Esophagus squamous epithelium (tissue), 5 donors: ENCODE measurements around the gene COL8A1. TPM values are rescaled to one million over a fixed set of nuclear protein-coding genes. Genes with fewer than 3 reads are reported as not detected.

Experiments
- DNase-seq: peaks from one replicate; lab custom pipeline; 2025; lab: John Stamatoyannopoulos, UW
- H3K27ac ChIP-seq, 4 donors: fragments of 200-600 bp; sonication (generic); one replicate each; pipeline ENCODE4 v1.5.1; 2016 to 2019; ENCODE audit warnings: mild to moderate bottlenecking in 1 of 4
- H3K27me3 ChIP-seq, 4 donors: fragments of 200-600 bp; sonication (generic); 1 replicate in 3 of 4; 2 replicates in 1 of 4; pipeline versions ENCODE4 v1.5.1 to v1.6.0; 2017 to 2021; ENCODE audit warnings: antibody characterized with exemption in 1 of 4
- H3K36me3 ChIP-seq, 3 donors: fragments of 200-600 bp; sonication (generic); one replicate each; pipeline ENCODE4 v1.5.1; 2016 to 2019
- H3K4me1 ChIP-seq, 3 donors: fragments of 200-600 bp; sonication (generic); one replicate each; pipeline ENCODE4 v1.5.1; 2017 to 2019
- H3K4me3 ChIP-seq, 4 donors: fragments of 200-600 bp; sonication (generic); 1 replicate in 3 of 4; 2 replicates in 1 of 4; pipeline ENCODE4 v1.5.1; 2016 to 2019; ENCODE audit warnings: mild to moderate bottlenecking in 2 of 4, moderate library complexity in 1 of 4
- H3K9me3 ChIP-seq, 3 donors: fragments of 200-600 bp; sonication (generic); one replicate each; pipeline ENCODE4 v1.5.1; 2016 to 2019
- CTCF ChIP-seq, 6 experiments: fragments of 450-650 bp in 4 of 6; fragments of 200-600 bp in 2 of 6; sonication (generic) in 2 of 6; IDR thresholded peaks; one replicate each; pipeline ENCODE4 v1.5.1; 2016 to 2019; ENCODE audit warnings: antibody characterized with exemption in 6 of 6, mild to moderate bottlenecking in 4 of 6, moderate library complexity in 4 of 6
- POLR2A ChIP-seq, 4 donors: fragments of 450-650 bp; IDR thresholded peaks; one replicate each; pipeline ENCODE4 v1.6.1; 2017; ENCODE audit warnings: antibody characterized with exemption in 4 of 4, mild to moderate bottlenecking in 4 of 4, moderate library complexity in 3 of 4
- WGBS, 2 donors: methylation state at CpG; one replicate each; pipeline ENCODE4 v1.1.5; 2018; 5-methylcytosine and 5-hydroxymethylcytosine counted together
- intact Hi-C: fragments of 100-400 bp; cut with DNase I; formaldehyde crosslinking; loops from one replicate; pipeline ENCODE4 v1.15.0; 2022
- total RNA-seq, 4 donors: library from RNA; depleted of rRNA; stranded (reverse); fragments of >200 nt; gene quantifications; one replicate each; pipeline ENCODE4 v1.1.0, GENCODE V29; 2016
- donor health status: DM: yes; HTN: yes; CAD: no.

The COL8A1 gene
- total RNA-seq, 4 donors from 2014 or later, result 2.3 to 15.6 (median 5.0) TPM

- DNase-seq, result no peak
- Histone ChIP-seq H3K27ac (no peak overlapping the region), H3K9me3 (no peaks in the 10 kb centered on the region), H3K4me1 (no peaks in the 10 kb centered on the region), H3K36me3 (no peaks in the 10 kb centered on the region), H3K4me3 (no peak overlapping the region), H3K27me3 (no peaks in the 10 kb centered on the region)
- TF ChIP-seq CTCF (IDR thresholded peaks at IDR 0.05), result no peak
- TF ChIP-seq POLR2A (IDR thresholded peaks at IDR 0.05), result no peak
- WGBS, 2 donors, result 53 to 82% methylated on average over 4 of the region's 4 CpGs
- intact Hi-C loops, result no loop called here
Measured at GRCh38 chr3:99659951-99660350, 21.6 kb downstream of the COL8A1 start.

- no peaks in the 10 kb centered on the region for H3K36me3 ChIP-seq
- TF ChIP-seq POLR2A (IDR thresholded peaks at IDR 0.05) (no peak), CTCF (IDR thresholded peaks at IDR 0.05) (no peak)
- no peaks in the 10 kb centered on the region for H3K9me3 ChIP-seq
- H3K27ac ChIP-seq, result no peak overlapping the region
- WGBS, 2 donors, result 68 to 73% methylated on average over 10 of the region's 10 CpGs
- H3K4me1 ChIP-seq, result peaks cover 0 to 8% (median 0%) of the 10 kb centered on the region in 3 donors
- H3K4me3 ChIP-seq, result no peak overlapping the region
- no peaks in the 10 kb centered on the region for H3K27me3 ChIP-seq
- intact Hi-C loops, result no loop called here
- no peak for DNase-seq
Measured at GRCh38 chr3:99662838-99663570, 24.6 kb downstream of the COL8A1 start.

- intact Hi-C loops, result no loop called here
- WGBS, 2 donors, result 57 to 58% methylated on average over 1 of the region's 1 CpG
- Histone ChIP-seq H3K4me1 (peaks cover 0 to 8% (median 0%) of the 10 kb centered on the region in 3 donors), H3K9me3 (no peaks in the 10 kb centered on the region), H3K36me3 (no peaks in the 10 kb centered on the region), H3K27ac (no peak overlapping the region), H3K4me3 (no peak overlapping the region), H3K27me3 (no peaks in the 10 kb centered on the region)
- no peak for DNase-seq
- TF ChIP-seq CTCF (IDR thresholded peaks at IDR 0.05) (no peak), POLR2A (IDR thresholded peaks at IDR 0.05) (no peak)
Measured at GRCh38 chr3:99663977-99664376, 25.6 kb downstream of the COL8A1 start.

- 88 to 92% methylated on average over 1 of the region's 1 CpG for WGBS, 2 donors
- H3K36me3 ChIP-seq, result no peaks in the 10 kb centered on the region
- no peak overlapping the region for H3K27ac ChIP-seq
- no peak for TF ChIP-seq POLR2A (IDR thresholded peaks at IDR 0.05)
- DNase-seq, result no peak
- intact Hi-C loops, result no loop called here
- no peaks in the 10 kb centered on the region for H3K9me3 ChIP-seq
- H3K4me1 ChIP-seq, result peaks cover 0 to 8% (median 0%) of the 10 kb centered on the region in 3 donors
- no peak overlapping the region for H3K4me3 ChIP-seq
- H3K27me3 ChIP-seq, result no peaks in the 10 kb centered on the region
Measured at GRCh38 chr3:99665017-99665416, 26.6 kb downstream of the COL8A1 start.

- H3K4me1 ChIP-seq, result peaks cover 0 to 8% (median 0%) of the 10 kb centered on the region in 3 donors
- no peaks in the 10 kb centered on the region for H3K9me3 ChIP-seq
- intact Hi-C loops, result no loop called here
- H3K27ac ChIP-seq, result peak overlapping the region in 1 of 4 donors; percentile 11
- TF ChIP-seq POLR2A (IDR thresholded peaks at IDR 0.05) (no peak), CTCF (IDR thresholded peaks at IDR 0.05) (no peak)
- no peaks in the 10 kb centered on the region for H3K27me3 ChIP-seq
- no peak for DNase-seq
- no peaks in the 10 kb centered on the region for H3K36me3 ChIP-seq
- WGBS, 2 donors, result 50 to 75% methylated on average over 1 of the region's 1 CpG
- H3K4me3 ChIP-seq, result no peak overlapping the region
Measured at GRCh38 chr3:99666201-99666600, 27.8 kb downstream of the COL8A1 start.
